Hepatocyte (in vitro differentiated cells): ENCODE data around the gene NLK.
"Not testable (repeated sequence)": the region's sequence is repeated elsewhere in the genome, so short reads cannot be mapped to it uniquely, and the experiment has no call there.

Experiments used
- CTCF ChIP-seq: fragments of 200-600 bp; sonication (generic); IDR thresholded peaks from 2 replicates; pipeline ENCODE4 v1.5.1; 2016; ENCODE audit warnings: antibody characterized with exemption, mild to moderate bottlenecking; ENCODE audit not compliant: poor library complexity
- EZH2 ChIP-seq: fragments of 200-600 bp; sonication (generic); IDR thresholded peaks from 2 replicates; pipeline ENCODE4 v1.6.1; 2016; ENCODE audit warnings: antibody characterized with exemption, mild to moderate bottlenecking, borderline replicate concordance
- EZH2phosphoT487 ChIP-seq: fragments of 200-600 bp; sonication (generic); IDR thresholded peaks from one replicate; pipeline ENCODE4 v1.6.1; 2018; ENCODE audit warnings: antibody characterized with exemption, mild to moderate bottlenecking, low read depth, moderate library complexity; ENCODE audit not compliant: unreplicated experiment, severe bottlenecking

GRCh38 chr17:28230607-28231006 lies 188.1 kb downstream of the NLK start:
- not testable (repeated sequence) for TF ChIP-seq CTCF, EZH2phosphoT487, EZH2
